Effector memory CD4-positive, alpha-beta T cell (primary cell): ENCODE results near the gene KLHL9.
"Not testable (repeated sequence)": the region's sequence is repeated elsewhere in the genome, so short reads cannot be mapped to it uniquely, and the experiment has no call there.

ENCODE experiments used
- DNase-seq, 3 donors: peaks; one replicate each; pipeline ENCODE4 v3.0.0-alpha.2; 2020
- H3K27ac ChIP-seq: 2 replicates; pipeline ENCODE4 v1.7.0; 2013; ENCODE audit warnings: mild to moderate bottlenecking, low read length, moderate library complexity; ENCODE audit not compliant: insufficient read depth, poor library complexity, severe bottlenecking
- H3K27me3 ChIP-seq: replicated peaks from 2 replicates; pipeline ENCODE4 v1.7.0; 2013; ENCODE audit warnings: mild to moderate bottlenecking, low read length; ENCODE audit not compliant: insufficient read depth, control insufficient read depth, poor library complexity, severe bottlenecking
- H3K36me3 ChIP-seq: 2 replicates; pipeline ENCODE4 v1.7.0; 2013; ENCODE audit warnings: mild to moderate bottlenecking, low read length, moderate library complexity; ENCODE audit not compliant: control insufficient read depth, insufficient read depth
- H3K4me1 ChIP-seq: 2 replicates; pipeline ENCODE4 v1.7.0; 2013; ENCODE audit warnings: low read length, mild to moderate bottlenecking; ENCODE audit not compliant: control insufficient read depth, insufficient read depth, poor library complexity, severe bottlenecking
- H3K4me3 ChIP-seq: 2 replicates; pipeline ENCODE4 v1.7.0; 2013; ENCODE audit warnings: low read length, low read depth, mild to moderate bottlenecking; ENCODE audit not compliant: insufficient read depth, poor library complexity, severe bottlenecking
- H3K9me3 ChIP-seq: 2 replicates; pipeline ENCODE4 v1.7.0; 2013; ENCODE audit warnings: mild to moderate bottlenecking, low read length, moderate library complexity; ENCODE audit not compliant: control insufficient read depth
- total RNA-seq, 3 donors: gene quantifications; one replicate each; lab custom pipeline; 2026; lab: John Stamatoyannopoulos, UW

The KLHL9 gene
- total RNA-seq, result 37.5 to 49.4 (median 48.1) reads per million in 3 donors

- Histone ChIP-seq H3K9me3 (no peaks in the 10 kb centered on the region), H3K27ac (peak within 1 kb of the TSS; percentile 95), H3K36me3 (peaks cover 5% of the 10 kb centered on the region), H3K4me3 (peak within 1 kb of the TSS; percentile 94), H3K27me3 (no peaks in the 10 kb centered on the region), H3K4me1 (peaks cover 10% of the 10 kb centered on the region)
- DNase-seq, result peak; percentile 72 to 84 (median 80)
Measured at GRCh38 chr9:21334701-21335632, at the start of gene KLHL9. Gene KLHL9 (minus strand): TSS chr9:21335404. CDS start chr9:21334859, 545 bp downstream.

- H3K27ac ChIP-seq, result no peak overlapping the region
- no peaks in the 10 kb centered on the region for H3K9me3 ChIP-seq
- H3K4me3 ChIP-seq, result no peak overlapping the region
- H3K4me1 ChIP-seq, result no peaks in the 10 kb centered on the region
- DNase-seq, result no peak
- H3K36me3 ChIP-seq, result no peaks in the 10 kb centered on the region
- H3K27me3 ChIP-seq, result peaks cover 13% of the 10 kb centered on the region
Measured at GRCh38 chr9:21383627-21384026, 48.4 kb upstream of the KLHL9 start.

DNA sequence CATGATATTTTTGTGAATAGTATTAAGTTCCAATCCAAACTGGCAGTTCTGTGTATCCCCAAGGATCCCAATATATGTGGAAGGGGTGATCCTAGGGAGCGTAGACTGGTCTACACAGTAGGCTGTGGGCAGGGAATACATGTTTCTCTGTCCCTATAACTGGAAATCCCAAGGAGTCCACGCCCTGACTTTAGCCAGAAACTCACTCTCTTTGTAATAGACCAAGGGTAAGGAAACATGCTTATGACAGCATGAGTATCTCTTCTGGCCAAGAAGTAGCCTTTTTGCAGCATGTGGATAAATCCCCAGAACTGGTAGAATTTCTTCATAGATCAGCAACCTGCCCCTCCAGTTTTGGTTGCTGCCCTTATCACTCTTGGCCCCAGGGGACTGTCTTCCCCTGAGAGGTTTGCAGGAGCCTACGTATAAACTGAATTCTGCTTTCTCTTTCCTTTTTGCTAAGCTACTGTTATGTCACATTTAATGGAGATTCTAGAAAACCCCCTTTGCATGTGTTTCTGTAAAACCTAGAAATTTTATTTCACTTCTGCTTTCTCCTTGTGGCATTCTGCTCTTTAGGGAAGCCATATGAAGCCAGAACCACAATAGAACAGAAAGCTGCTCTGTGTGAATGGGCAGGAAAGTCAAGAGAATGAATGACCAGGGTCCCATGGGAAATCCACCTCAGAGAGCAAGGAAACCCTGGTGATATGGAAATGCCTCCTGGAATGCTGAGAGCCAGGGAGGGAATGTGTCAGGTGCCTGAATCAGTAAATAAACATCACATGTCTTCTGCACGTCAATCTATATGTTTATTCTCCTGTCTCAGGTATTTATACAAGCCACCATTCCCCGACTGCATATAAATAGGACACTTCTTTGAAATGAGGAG lies 46.5 kb upstream of the KLHL9 start:
- DNase-seq, result no peak
- no peak overlapping the region for H3K4me3 ChIP-seq
- H3K4me1 ChIP-seq, result no peaks in the 10 kb centered on the region
- peaks cover 16% of the 10 kb centered on the region for H3K27me3 ChIP-seq
- H3K36me3 ChIP-seq, result no peaks in the 10 kb centered on the region
- no peak overlapping the region for H3K27ac ChIP-seq
- H3K9me3 ChIP-seq, result no peaks in the 10 kb centered on the region

DNA sequence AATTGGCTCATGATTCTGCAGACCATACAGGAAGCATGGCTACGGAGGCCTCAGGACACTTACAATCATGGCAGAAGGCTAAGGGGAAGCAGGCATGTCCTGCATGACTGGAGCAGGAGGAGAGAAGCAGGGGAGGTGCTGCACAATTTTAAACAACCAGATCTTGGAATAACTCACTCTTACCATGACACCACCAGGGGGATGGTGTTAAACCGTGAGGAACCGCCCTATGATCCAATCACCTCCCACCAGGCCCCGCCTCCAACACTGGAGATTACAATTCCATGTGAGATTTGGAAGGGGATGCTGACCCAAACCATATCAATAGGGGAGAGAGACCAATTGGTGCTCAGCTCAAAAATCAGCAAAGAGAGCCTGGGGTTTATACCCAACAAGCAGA lies 36.3 kb upstream of the KLHL9 start:
- not testable (repeated sequence) for H3K36me3 ChIP-seq, H3K4me1 ChIP-seq, H3K27me3 ChIP-seq, DNase-seq, H3K4me3 ChIP-seq, H3K27ac ChIP-seq, H3K9me3 ChIP-seq

GRCh38 chr9:21367957-21368356 lies 32.8 kb upstream of the KLHL9 start, which contains the start of gene IFNA13:
Gene IFNA13 (minus strand): TSS chr9:21368057. CDS start chr9:21368010, 47 bp downstream.
- no peaks in the 10 kb centered on the region for H3K4me1 ChIP-seq
- no peaks in the 10 kb centered on the region for H3K36me3 ChIP-seq
- no peaks in the 10 kb centered on the region for H3K27me3 ChIP-seq
- no peak for DNase-seq
- H3K9me3 ChIP-seq, result no peaks in the 10 kb centered on the region
- no peak within 1 kb of the TSS for H3K4me3 ChIP-seq
- no peak within 1 kb of the TSS for H3K27ac ChIP-seq

DNA sequence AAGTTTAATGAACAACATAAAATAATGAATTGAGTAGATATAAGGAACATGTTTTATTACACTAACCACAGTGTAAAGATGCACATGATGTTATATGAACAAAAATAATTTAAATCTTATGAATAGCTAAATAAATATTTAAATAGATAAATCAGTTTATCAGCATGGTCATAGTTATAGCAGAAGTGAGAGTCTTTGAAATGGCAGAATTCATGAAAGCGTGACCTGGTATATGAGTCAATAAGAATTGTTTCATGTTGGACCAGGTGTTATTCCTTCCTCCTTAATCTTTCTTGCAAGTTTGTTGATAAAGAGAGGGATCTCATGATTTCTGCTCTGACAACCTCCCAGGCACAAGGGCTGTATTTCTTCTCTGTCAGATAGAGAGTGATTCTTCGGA lies 32.0 kb upstream of the KLHL9 start:
- not testable (repeated sequence) for DNase-seq, H3K9me3 ChIP-seq, H3K27me3 ChIP-seq

GRCh38 chr9:21362287-21362686 lies 27.1 kb upstream of the KLHL9 start:
- Histone ChIP-seq H3K27ac (no peak overlapping the region), H3K4me3 (no peak overlapping the region), H3K9me3 (no peaks in the 10 kb centered on the region), H3K36me3 (no peaks in the 10 kb centered on the region), H3K4me1 (peaks cover 6% of the 10 kb centered on the region), H3K27me3 (no peaks in the 10 kb centered on the region)
- no peak for DNase-seq

More for the DNA sequence above, 32.0 kb upstream of the KLHL9 start:
- not testable (repeated sequence) for H3K27ac ChIP-seq, H3K36me3 ChIP-seq, H3K4me1 ChIP-seq, H3K4me3 ChIP-seq

GRCh38 chr9:21357479-21358460 lies 22.6 kb upstream of the KLHL9 start:
- no peak for DNase-seq

GRCh38 chr9:21350787-21351186 lies 15.6 kb upstream of the KLHL9 start, which contains the start of gene IFNA6:
Gene IFNA6 (minus strand): TSS chr9:21350887. CDS start chr9:21350887, 0 bp downstream.
- DNase-seq, result no peak

More at GRCh38 chr9:21357479-21358460, 22.6 kb upstream of the KLHL9 start:
- no peaks in the 10 kb centered on the region for H3K27me3 ChIP-seq
- peaks cover 6% of the 10 kb centered on the region for H3K4me1 ChIP-seq
- no peak overlapping the region for H3K27ac ChIP-seq
- no peaks in the 10 kb centered on the region for H3K9me3 ChIP-seq
- H3K36me3 ChIP-seq, result no peaks in the 10 kb centered on the region
- peak overlapping the region; percentile 11 for H3K4me3 ChIP-seq

More at GRCh38 chr9:21350787-21351186, 15.6 kb upstream of the KLHL9 start, which contains the start of gene IFNA6:
- H3K4me3 ChIP-seq, result no peak within 1 kb of the TSS
- H3K4me1 ChIP-seq, result no peaks in the 10 kb centered on the region
- H3K9me3 ChIP-seq, result no peaks in the 10 kb centered on the region
- H3K36me3 ChIP-seq, result no peaks in the 10 kb centered on the region
- no peak within 1 kb of the TSS for H3K27ac ChIP-seq
- no peaks in the 10 kb centered on the region for H3K27me3 ChIP-seq
